GM21360 (cell line): ENCODE data around the gene BCAN.
"Not testable (repeated sequence)": the region's sequence is repeated elsewhere in the genome, so short reads cannot be mapped to it uniquely, and the experiment has no call there.

ENCODE experiments used
- ATAC-seq: cut with Tn5 transposase; IDR thresholded peaks from one replicate; pipeline ENCODE4 v1.9.1; 2021; ENCODE audit warnings: mild to moderate bottlenecking, moderate library complexity; ENCODE audit not compliant: unreplicated experiment

BCAN gene

GRCh38 chr1:156641761-156642264, at the start of gene BCAN:
BCAN (plus strand) TSS chr1:156642117; CDS start chr1:156646055, 3,938 bp downstream.
- ATAC-seq, result no peak

GRCh38 chr1:156592158-156592909, 49.6 kb upstream of the BCAN start:
- no peak for ATAC-seq

- ATAC-seq, result no peak
Measured at GRCh38 chr1:156592910-156593660, 48.8 kb upstream of the BCAN start.

GRCh38 chr1:156593661-156593989, 48.3 kb upstream of the BCAN start:
- ATAC-seq, result no peak

DNA sequence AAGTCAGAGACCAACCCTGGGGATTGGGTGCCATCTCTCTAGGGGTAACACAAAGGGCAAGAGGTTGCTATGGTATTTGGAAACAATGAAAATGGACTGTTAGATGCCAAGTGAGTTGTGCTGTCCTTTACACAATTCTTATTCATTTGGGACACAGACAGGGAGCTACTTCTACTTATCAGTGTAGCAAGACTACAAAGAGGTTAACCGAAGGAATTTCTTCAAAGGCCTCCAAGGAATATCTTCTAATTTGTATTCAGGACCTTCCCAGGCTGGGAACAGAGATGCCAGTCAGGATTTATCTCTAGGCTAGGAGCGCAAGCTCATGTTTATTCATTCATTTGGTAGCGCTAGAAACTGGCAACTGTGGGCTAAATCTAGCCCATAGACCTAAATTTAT, 47.7 kb upstream of the BCAN start:
- ATAC-seq, result no peak

DNA sequence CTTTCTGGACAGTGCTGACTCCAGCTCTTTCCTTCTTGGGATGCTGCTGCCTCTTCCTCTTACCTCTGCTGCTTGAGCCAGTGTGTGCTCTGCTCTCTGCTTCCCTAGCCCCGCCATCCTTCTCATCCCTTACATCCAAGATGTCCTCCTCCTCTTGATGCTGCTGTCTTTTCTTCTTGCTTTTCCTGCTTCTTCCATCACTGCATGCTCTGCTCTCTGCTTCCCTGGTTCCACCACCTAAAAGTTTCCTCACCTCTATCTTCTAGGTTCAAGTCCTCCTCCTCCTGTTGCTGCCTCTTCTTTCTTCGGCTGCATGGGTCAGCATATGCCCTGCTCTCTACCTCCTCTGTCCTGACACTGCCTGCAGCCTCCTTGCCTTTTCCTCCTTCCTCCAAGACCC, 46.9 kb upstream of the BCAN start:
- ATAC-seq, result no peak

GRCh38 chr1:156596426-156596825, 45.5 kb upstream of the BCAN start:
- ATAC-seq, result no peak

- no peak for ATAC-seq
Measured at GRCh38 chr1:156598125-156598524, 43.8 kb upstream of the BCAN start.

- no peak for ATAC-seq
Measured at GRCh38 chr1:156598731-156599432, 43.0 kb upstream of the BCAN start.

DNA sequence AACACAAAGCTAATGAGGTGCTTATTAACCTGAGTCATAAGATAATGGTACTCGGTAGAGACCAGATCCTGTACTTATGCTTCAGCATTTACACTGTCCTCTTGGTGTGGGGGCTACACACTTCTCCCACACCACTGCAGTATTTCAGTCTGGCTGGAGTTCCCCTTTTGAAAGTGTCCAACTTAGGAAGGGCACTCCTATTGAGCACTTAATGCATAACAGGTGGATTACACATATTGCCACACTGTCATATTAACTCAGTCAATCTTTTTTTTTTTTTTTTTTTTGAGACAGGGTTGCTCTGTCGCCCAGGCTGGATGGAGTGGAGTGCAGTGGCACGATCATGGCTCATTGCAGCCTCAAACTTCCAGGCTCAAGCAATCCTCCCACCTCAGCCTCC, 42.1 kb upstream of the BCAN start:
- ATAC-seq, result no peak

GRCh38 chr1:156600733-156601121, 41.2 kb upstream of the BCAN start:
- ATAC-seq, result no peak

GRCh38 chr1:156601122-156601830, 40.6 kb upstream of the BCAN start, which contains the start of gene GPATCH4:
GPATCH4 (minus strand) TSS chr1:156601479.
- ATAC-seq, result no peak

DNA sequence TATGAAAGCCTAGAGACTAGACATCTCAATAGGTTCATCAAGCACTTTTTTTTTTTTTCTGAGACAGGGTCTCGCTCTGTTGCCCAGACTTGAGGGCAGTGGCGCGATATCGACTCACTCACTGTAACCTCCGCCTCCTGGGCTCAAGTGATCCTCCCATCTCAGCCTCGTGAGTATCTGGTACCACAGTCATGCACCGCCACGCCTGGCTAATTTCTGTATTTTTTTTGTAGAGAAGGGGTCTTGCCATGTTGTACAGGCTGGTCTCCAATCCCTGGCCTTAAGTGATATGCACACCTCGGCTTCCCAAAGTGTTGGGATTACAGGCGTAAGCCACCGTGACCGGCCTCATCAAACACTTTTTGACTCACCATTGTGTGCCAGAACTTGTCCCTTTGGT, 40.0 kb upstream of the BCAN start:
- no peak for ATAC-seq

GRCh38 chr1:156602557-156602993, 39.3 kb upstream of the BCAN start:
- ATAC-seq, result no peak

GRCh38 chr1:156607344-156607743, 34.6 kb upstream of the BCAN start:
- ATAC-seq, result not testable (repeated sequence)

GRCh38 chr1:156608036-156608674, 33.8 kb upstream of the BCAN start:
- ATAC-seq, result no peak

GRCh38 chr1:156608981-156609380, 32.9 kb upstream of the BCAN start:
- ATAC-seq, result no peak

DNA sequence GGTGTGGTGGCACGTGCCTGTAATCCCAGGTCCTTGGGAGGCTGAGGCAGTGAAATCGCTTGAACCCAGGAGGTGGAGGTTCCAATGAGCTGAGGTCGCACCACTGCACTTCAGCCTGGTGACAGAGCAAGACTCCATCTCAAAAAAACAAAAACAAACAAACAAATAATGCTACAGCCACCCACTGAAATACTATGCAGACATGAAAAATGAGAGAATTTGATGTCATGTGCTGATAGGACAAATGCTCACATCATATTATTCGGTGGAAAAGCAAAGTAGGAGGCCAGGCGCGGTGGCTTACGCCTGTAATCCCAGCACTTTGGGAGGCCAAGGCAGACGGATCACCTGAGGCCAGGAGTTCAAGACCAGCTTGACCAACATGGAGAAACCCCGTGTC, 31.8 kb upstream of the BCAN start:
- ATAC-seq, result not testable (repeated sequence)

DNA sequence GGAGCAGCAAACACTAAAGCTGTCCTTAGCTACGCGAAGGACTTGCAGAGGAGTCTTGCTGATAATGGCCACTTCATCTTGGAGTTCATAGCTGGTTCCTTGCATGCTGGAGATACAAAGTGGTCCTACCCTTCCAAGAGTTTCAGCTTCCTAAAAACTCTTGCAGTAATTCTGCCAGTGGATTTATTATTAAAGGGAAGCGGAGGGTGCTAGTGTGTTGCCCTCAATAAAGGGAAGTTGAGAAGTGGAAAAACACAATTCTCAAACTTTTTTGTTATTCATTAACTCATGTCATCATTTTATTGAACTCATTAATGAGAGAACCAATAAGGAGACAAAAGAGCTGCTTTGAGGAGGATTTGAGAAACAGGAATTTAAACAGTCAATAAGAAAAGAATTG, 29.3 kb upstream of the BCAN start:
- no peak for ATAC-seq

- no peak for ATAC-seq
Measured at GRCh38 chr1:156615946-156616345, 26.0 kb upstream of the BCAN start.
